HG02642 (cell line): ENCODE measurements around the gene CAPN2.

Source experiments
- ATAC-seq: cut with Tn5 transposase; IDR thresholded peaks from one replicate; pipeline ENCODE4 v1.9.1; 2021; ENCODE audit warnings: mild to moderate bottlenecking; ENCODE audit not compliant: unreplicated experiment, poor library complexity

Gene CAPN2

GRCh38 chr1:223755992-223756775 is 43.8 kb downstream of the CAPN2 start:
- ATAC-seq, result no peak

- no peak for ATAC-seq
Observed at GRCh38 chr1:223756806-223757700, 44.7 kb downstream of the CAPN2 start.

GRCh38 chr1:223758734-223759133 is 46.4 kb downstream of the CAPN2 start:
- ATAC-seq, result no peak

- ATAC-seq, result no peak
Observed at GRCh38 chr1:223759273-223759672, 46.9 kb downstream of the CAPN2 start.

GRCh38 chr1:223760833-223761232 is 48.5 kb downstream of the CAPN2 start:
- ATAC-seq, result no peak

- no peak for ATAC-seq
Observed at GRCh38 chr1:223761411-223761810, 49.1 kb downstream of the CAPN2 start.

GRCh38 chr1:223763251-223763650 is 50.9 kb downstream of the CAPN2 start:
- no peak for ATAC-seq

- no peak for ATAC-seq
Observed at GRCh38 chr1:223763881-223764280, 51.5 kb downstream of the CAPN2 start.

- ATAC-seq, result no peak
Observed at GRCh38 chr1:223765036-223765718, 52.8 kb downstream of the CAPN2 start.

GRCh38 chr1:223765719-223766340 is 53.5 kb downstream of the CAPN2 start:
- ATAC-seq, result no peak

GRCh38 chr1:223770621-223771315 is 58.4 kb downstream of the CAPN2 start:
- ATAC-seq, result no peak

- no peak for ATAC-seq
Observed at GRCh38 chr1:223771469-223771813, 59.1 kb downstream of the CAPN2 start.

- ATAC-seq, result no peak
Observed at GRCh38 chr1:223771814-223772770, 59.8 kb downstream of the CAPN2 start.

GRCh38 chr1:223772771-223773160 is 60.4 kb downstream of the CAPN2 start:
- ATAC-seq, result no peak

GRCh38 chr1:223774134-223774814 is 61.9 kb downstream of the CAPN2 start:
- no peak for ATAC-seq

- ATAC-seq, result no peak
Observed at GRCh38 chr1:223775054-223775453, 62.7 kb downstream of the CAPN2 start.

GRCh38 chr1:223775711-223776074 is 63.4 kb downstream of the CAPN2 start:
- no peak for ATAC-seq

GRCh38 chr1:223776075-223776814 is 63.9 kb downstream of the CAPN2 start:
- no peak for ATAC-seq
